Endothelial cell of umbilical vein (primary cell): ENCODE results near the gene TRDMT1. TPM values are rescaled to one million over a fixed set of nuclear protein-coding genes. Genes with fewer than 3 reads are reported as not detected.

Experiments used
- BruUV-seq: library from RNA; stranded (reverse); fragments of 400-500 nt; replicated peaks from 2 replicates; lab custom pipeline; 2021; lab: Mats Ljungman, UMichigan
- CTCF ChIA-PET: fragments of 300-600, 350-600 bp; sonication (Branson Sonifier 250); formaldehyde crosslinking; loops from one replicate; lab custom pipeline; 2021; ENCODE audit warnings: antibody characterized with exemption, inconsistent platforms; lab: Charles Lee
- POLR2A ChIA-PET: fragments of 300-600, 350-600 bp; sonication (Branson Sonifier 250); formaldehyde crosslinking; loops from one replicate; lab custom pipeline; 2021; ENCODE audit warnings: antibody characterized with exemption, inconsistent platforms; lab: Charles Lee
- DNase-seq: peaks from one replicate; pipeline ENCODE4 v3.0.0-alpha.2; 2011; ENCODE audit warnings: low read depth, low spot score
- FAIRE-seq: peaks from 2 replicates; lab custom pipeline; 2011; peaks lifted over from hg19 to GRCh38; lab: Jason Lieb, UNC
- H2AFZ ChIP-seq: 2 replicates; pipeline ENCODE4 v1.6.0; 2012; ENCODE audit warnings: low read depth, low read length, control low read depth, inconsistent platforms
- H3K27ac ChIP-seq: 2 replicates; pipeline ENCODE4 v1.5.1; 2011; ENCODE audit warnings: low read depth, mild to moderate bottlenecking, control low read depth, low read length, moderate library complexity; ENCODE audit not compliant: insufficient read depth
- H3K27me3 ChIP-seq, 2 experiments: 2 replicates each; pipeline versions ENCODE4 v1.6.0 to v1.6.1; 2011; ENCODE audit warnings: low read length in 2 of 2, mixed read lengths in 1 of 2; ENCODE audit not compliant: control insufficient read depth in 2 of 2, insufficient read depth in 2 of 2
- H3K36me3 ChIP-seq, 2 experiments: 2 replicates in 1 of 2; 3 replicates in 1 of 2; pipeline ENCODE4 v1.5.1; 2011; ENCODE audit warnings: low read length in 2 of 2, mild to moderate bottlenecking in 1 of 2, moderate library complexity in 1 of 2; ENCODE audit not compliant: control insufficient read depth in 2 of 2, insufficient read depth in 2 of 2; ENCODE audit errors: extremely low read depth in 1 of 2
- H3K4me1 ChIP-seq: 3 replicates; pipeline ENCODE4 v1.5.1; 2011; ENCODE audit warnings: mild to moderate bottlenecking, low read length; ENCODE audit not compliant: control insufficient read depth, insufficient read depth; ENCODE audit errors: extremely low read depth
- H3K4me2 ChIP-seq: 2 replicates; pipeline ENCODE4 v1.6.1; 2011; ENCODE audit warnings: low read length, control low read depth, mixed read lengths; ENCODE audit not compliant: insufficient read depth
- H3K4me3 ChIP-seq, 3 experiments: fragments of 200-600 bp in 1 of 3; sonication (generic), shearing (Covaris generic) in 1 of 3; replicated peaks in 1 of 3; 2 replicates each; pipeline ENCODE4 v1.5.1; 2011 to 2016; ENCODE audit warnings: control low read depth in 3 of 3, low read length in 3 of 3, mild to moderate bottlenecking in 2 of 3, inconsistent platforms in 1 of 3, low read depth in 1 of 3, moderate library complexity in 1 of 3; ENCODE audit not compliant: insufficient read depth in 1 of 3
- H3K79me2 ChIP-seq: 2 replicates; pipeline ENCODE4 v1.6.0; 2012; ENCODE audit warnings: low read length, inconsistent platforms; ENCODE audit not compliant: control insufficient read depth, insufficient read depth
- H3K9ac ChIP-seq: replicated peaks from 2 replicates; pipeline ENCODE3; 2011; ENCODE audit warnings: low read length, control low read depth; ENCODE audit not compliant: insufficient read depth; ENCODE audit errors: extremely low read depth
- H3K9me1 ChIP-seq: replicated peaks from 3 replicates; pipeline ENCODE4 v1.6.0; 2011; ENCODE audit warnings: mild to moderate bottlenecking, low read length; ENCODE audit not compliant: control insufficient read depth, insufficient read depth; ENCODE audit errors: extremely low read depth
- H3K9me3 ChIP-seq: replicated peaks from 2 replicates; pipeline ENCODE4 v1.5.1; 2012; ENCODE audit warnings: low read length, inconsistent platforms; ENCODE audit not compliant: control insufficient read depth, insufficient read depth
- H4K20me1 ChIP-seq: replicated peaks from 2 replicates; pipeline ENCODE3; 2011; ENCODE audit warnings: mild to moderate bottlenecking, low read length; ENCODE audit not compliant: control insufficient read depth, insufficient read depth; ENCODE audit errors: extremely low read depth
- EZH2 ChIP-seq: IDR thresholded peaks from 2 replicates; pipeline ENCODE4 v1.6.1; 2012; ENCODE audit warnings: borderline replicate concordance, low read depth, mild to moderate bottlenecking, moderate library complexity, low read length, inconsistent platforms; ENCODE audit not compliant: severe bottlenecking
- FOS ChIP-seq: IDR thresholded peaks from 2 replicates; pipeline ENCODE4 v1.6.1; 2011; ENCODE audit warnings: mild to moderate bottlenecking, low read length, moderate library complexity, borderline replicate concordance; ENCODE audit not compliant: insufficient read depth
- GATA2 ChIP-seq: IDR thresholded peaks from 2 replicates; pipeline ENCODE4 v1.7.0; 2011; ENCODE audit warnings: low read depth, mild to moderate bottlenecking, moderate library complexity, mixed read lengths, low read length; ENCODE audit not compliant: insufficient read length, insufficient read depth
- JUN ChIP-seq: IDR thresholded peaks from 2 replicates; pipeline ENCODE4 v1.6.1; 2011; ENCODE audit warnings: borderline replicate concordance, low read depth; ENCODE audit not compliant: insufficient read length, insufficient read depth
- MYC ChIP-seq: IDR thresholded peaks from one replicate; pipeline ENCODE4 v1.6.1; 2011; ENCODE audit warnings: mild to moderate bottlenecking, low read depth, low read length
- POLR2A ChIP-seq: IDR thresholded peaks from 2 replicates; pipeline ENCODE4 v1.6.1; 2012; ENCODE audit warnings: low read depth, mild to moderate bottlenecking, control low read depth, low read length
- POLR2AphosphoS5 ChIP-seq: IDR thresholded peaks from 2 replicates; pipeline ENCODE4 v1.6.1; 2012; ENCODE audit warnings: low read depth, mild to moderate bottlenecking, control low read depth, low read length, moderate library complexity; ENCODE audit not compliant: insufficient read depth
- dilution Hi-C: fragments of 300-500 bp; cut with MboI; formaldehyde crosslinking; loops from one replicate; pipeline ENCODE4 v1.15.0; 2019; ENCODE audit warnings: low sequenced_read_pairs; ENCODE audit not compliant: extremely low pct_ligation_motif_present
- intact Hi-C: fragments of 100-400 bp; cut with micrococcal nuclease; formaldehyde crosslinking; loops from one replicate; pipeline ENCODE4 v1.10.0; 2022
- polyA plus RNA-seq, 4 experiments: library from polyadenylated mRNA; depleted of rRNA in 3 of 4; stranded (reverse) in 3 of 4; unstranded in 1 of 4; fragments of >200 nt; gene quantifications; 2 replicates each; pipeline versions ENCODE4 v1.2.1 to v1.2.3, GENCODE V29; 2011 to 2012; ENCODE audit warnings: missing spikeins in 1 of 4
- total RNA-seq: library from RNA; stranded (reverse); gene quantifications from 2 replicates; pipeline ENCODE4 v1.2.3, GENCODE V29; 2021
- TF ChIP-seq, protein P1 (sequence below): IDR thresholded peaks from 2 replicates; pipeline ENCODE4 v1.6.1; 2011; ENCODE audit not compliant: insufficient read depth, insufficient read length
- TF ChIP-seq, protein P2 (sequence below), 2 donors: IDR thresholded peaks; 1 replicate in 1 of 2; 2 replicates in 1 of 2; pipeline ENCODE4 v1.5.1; 2011; ENCODE audit warnings: low read length in 2 of 2, mild to moderate bottlenecking in 2 of 2, moderate library complexity in 2 of 2, control low read depth in 1 of 2, inconsistent platforms in 1 of 2, low read depth in 1 of 2; ENCODE audit not compliant: insufficient read depth in 1 of 2; ENCODE audit errors: extremely low read depth in 1 of 2

The TRDMT1 gene
- total and polyA plus RNA-seq, 2 donors (not counting 3 experiments of a cell fraction or from before 2014, with no cell fraction given): 10.0 to 12.3 TPM

DNA sequence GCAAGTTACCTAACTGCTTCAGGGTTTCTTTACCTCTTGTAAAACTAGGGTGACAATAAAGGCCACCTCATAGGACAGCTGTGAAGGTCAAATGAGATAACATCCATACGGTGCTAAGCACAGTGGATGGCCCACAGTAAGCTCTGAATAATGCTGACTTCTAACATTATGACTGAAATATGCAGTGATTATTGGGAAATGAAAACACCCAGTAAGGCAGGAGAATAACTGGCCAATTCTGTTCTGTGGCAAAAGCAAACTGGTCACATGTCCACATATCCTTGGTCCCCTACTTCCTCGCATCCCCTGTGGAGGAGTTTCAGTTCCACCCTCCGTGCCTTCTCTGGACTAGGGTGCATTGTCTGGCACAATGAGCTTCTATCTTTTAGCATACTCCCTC, 73.2 kb downstream of the TRDMT1 start:
- no peak for TF ChIP-seq POLR2A
- no peak for TF ChIP-seq GATA2
- TF ChIP-seq POLR2AphosphoS5: no peak
- TF ChIP-seq FOS: no peak
- no peak for TF ChIP-seq MYC
- TF ChIP-seq, protein P1, sequence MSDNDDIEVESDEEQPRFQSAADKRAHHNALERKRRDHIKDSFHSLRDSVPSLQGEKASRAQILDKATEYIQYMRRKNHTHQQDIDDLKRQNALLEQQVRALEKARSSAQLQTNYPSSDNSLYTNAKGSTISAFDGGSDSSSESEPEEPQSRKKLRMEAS: no peak
- TF ChIP-seq EZH2: no peak
- no peak for TF ChIP-seq JUN
- TF ChIP-seq, protein P2, sequence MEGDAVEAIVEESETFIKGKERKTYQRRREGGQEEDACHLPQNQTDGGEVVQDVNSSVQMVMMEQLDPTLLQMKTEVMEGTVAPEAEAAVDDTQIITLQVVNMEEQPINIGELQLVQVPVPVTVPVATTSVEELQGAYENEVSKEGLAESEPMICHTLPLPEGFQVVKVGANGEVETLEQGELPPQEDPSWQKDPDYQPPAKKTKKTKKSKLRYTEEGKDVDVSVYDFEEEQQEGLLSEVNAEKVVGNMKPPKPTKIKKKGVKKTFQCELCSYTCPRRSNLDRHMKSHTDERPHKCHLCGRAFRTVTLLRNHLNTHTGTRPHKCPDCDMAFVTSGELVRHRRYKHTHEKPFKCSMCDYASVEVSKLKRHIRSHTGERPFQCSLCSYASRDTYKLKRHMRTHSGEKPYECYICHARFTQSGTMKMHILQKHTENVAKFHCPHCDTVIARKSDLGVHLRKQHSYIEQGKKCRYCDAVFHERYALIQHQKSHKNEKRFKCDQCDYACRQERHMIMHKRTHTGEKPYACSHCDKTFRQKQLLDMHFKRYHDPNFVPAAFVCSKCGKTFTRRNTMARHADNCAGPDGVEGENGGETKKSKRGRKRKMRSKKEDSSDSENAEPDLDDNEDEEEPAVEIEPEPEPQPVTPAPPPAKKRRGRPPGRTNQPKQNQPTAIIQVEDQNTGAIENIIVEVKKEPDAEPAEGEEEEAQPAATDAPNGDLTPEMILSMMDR (IDR thresholded peaks at IDR 0.05; ENCODE audit: extremely low read depth in 1 of 2, insufficient read depth in 1 of 2, low read depth in 1 of 2, low read length in 2 of 2): no peak
- no peak for DNase-seq
- Histone ChIP-seq H3K9ac (no peak overlapping the region), H3K79me2 (no peaks in the 10 kb centered on the region), H3K4me2 (no peak overlapping the region), H3K4me1 (no peaks in the 10 kb centered on the region), H4K20me1 (no peaks in the 10 kb centered on the region), H3K27me3 (no peaks in the 10 kb centered on the region), H3K4me3 (no peak overlapping the region), H2AFZ (no peak overlapping the region), H3K9me3 (no peaks in the 10 kb centered on the region), H3K36me3 (no peaks in the 10 kb centered on the region), H3K27ac (no peak overlapping the region), H3K9me1 (no peaks in the 10 kb centered on the region)
- no peak for FAIRE-seq
- BruUV-seq: no TSS peak
- POLR2A ChIA-PET: no interaction called here
- intact Hi-C loops (no loop called here), dilution Hi-C loops (no loop called here)
- CTCF ChIA-PET: no interaction called here
